HFFc6 (cell line): ENCODE results near the gene ARHGEF40. TPM values are rescaled to one million over a fixed set of nuclear protein-coding genes. Genes with fewer than 3 reads are reported as not detected.

Source experiments
- DNase-seq: peaks from one replicate; pipeline ENCODE4 v3.0.0-alpha.2; 2018
- H3K27ac Mint-ChIP-seq: 2 replicates; pipeline ENCODE4 v1.8.0; 2020; ENCODE audit warnings: mild to moderate bottlenecking, mixed read lengths
- H3K27me3 Mint-ChIP-seq: 2 replicates; pipeline ENCODE4 v1.8.0; 2021; ENCODE audit warnings: mild to moderate bottlenecking, moderate library complexity, mixed read lengths; ENCODE audit not compliant: insufficient read depth
- H3K36me3 Mint-ChIP-seq: 2 replicates; pipeline ENCODE4 v1.8.0; 2021; ENCODE audit warnings: low read depth, mixed read lengths
- H3K4me1 Mint-ChIP-seq: 2 replicates; pipeline ENCODE4 v1.8.0; 2020; ENCODE audit warnings: low read depth, mixed read lengths
- H3K4me3 Mint-ChIP-seq: 2 replicates; pipeline ENCODE4 v1.8.0; 2020; ENCODE audit warnings: mild to moderate bottlenecking, moderate library complexity, mixed read lengths
- H3K9me3 Mint-ChIP-seq: 2 replicates; pipeline ENCODE4 v1.8.0; 2020; ENCODE audit warnings: mild to moderate bottlenecking, mixed read lengths
- total RNA-seq, 6 experiments: library from RNA; stranded (reverse); fragmentation: NEBNext Ultra II Directional; extraction: Animal tissue kit (Norgen Biotek cat#: 25700); gene quantifications; 2 replicates in 1 of 6; 3 replicates in 5 of 6; pipeline ENCODE4 v1.2.3, GENCODE V29; 2021
- TF ChIP-seq, protein P1 (sequence below): fragments of 200-600 bp; sonication (generic); IDR thresholded peaks from 2 replicates; pipeline ENCODE4 v1.5.0; 2021; ENCODE audit warnings: antibody characterized with exemption, mild to moderate bottlenecking

The ARHGEF40 gene
- total RNA-seq, 6 experiments from 2014 or later, result 30.4 to 43.0 (median 40.8) TPM

DNA sequence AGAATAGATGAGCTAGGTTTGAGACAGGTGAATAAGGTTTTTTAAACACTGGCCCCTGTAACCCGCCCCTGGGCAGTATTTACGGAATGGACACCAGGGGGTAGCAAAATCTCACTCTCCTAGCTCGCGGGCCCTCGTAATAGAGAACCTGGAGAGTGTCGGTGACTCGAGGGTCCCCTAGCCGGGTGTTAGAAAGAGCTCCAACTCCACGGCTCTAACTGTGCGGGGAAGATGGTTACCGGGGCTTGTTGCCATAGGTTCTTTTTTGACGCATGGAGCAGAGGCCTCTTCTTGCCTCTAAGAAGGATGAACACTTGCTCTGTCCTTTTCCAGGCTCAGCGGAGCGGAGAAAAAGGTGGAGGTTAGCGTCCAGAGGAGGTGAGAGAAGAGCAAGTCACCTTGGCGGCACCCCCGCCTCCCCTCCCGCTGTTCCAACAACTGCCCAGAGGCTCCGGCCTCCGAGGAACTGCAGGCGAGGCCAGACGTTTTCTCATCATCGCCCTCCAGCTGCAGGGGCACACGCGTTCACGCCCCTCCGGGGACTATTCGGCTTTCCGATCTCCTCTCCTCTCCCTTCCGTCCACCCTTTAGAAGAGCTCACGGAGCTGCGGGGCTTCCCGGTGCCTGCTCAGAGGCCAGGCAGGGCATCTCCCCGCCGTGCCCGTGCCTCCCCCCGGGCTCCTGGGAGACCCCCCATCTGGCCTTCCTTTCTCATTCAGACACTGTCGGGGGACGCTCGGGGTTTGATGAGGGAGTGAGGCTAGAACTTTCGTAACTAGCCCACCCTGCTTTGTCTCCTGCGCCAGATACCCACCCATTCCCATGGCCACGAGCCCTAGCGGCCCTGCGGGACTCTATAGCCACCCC lies 1.4 kb upstream of the ARHGEF40 start:
- peak; percentile 38 for DNase-seq
- Mint-ChIP-seq H3K4me3 (peak overlapping the region; percentile 88), H3K36me3 (peaks cover 7% of the 10 kb centered on the region), H3K4me1 (peaks cover 41% of the 10 kb centered on the region), H3K27me3 (peaks cover 4% of the 10 kb centered on the region), H3K27ac (peak overlapping the region; percentile 84), H3K9me3 (no peaks in the 10 kb centered on the region)
- TF ChIP-seq, protein P1, sequence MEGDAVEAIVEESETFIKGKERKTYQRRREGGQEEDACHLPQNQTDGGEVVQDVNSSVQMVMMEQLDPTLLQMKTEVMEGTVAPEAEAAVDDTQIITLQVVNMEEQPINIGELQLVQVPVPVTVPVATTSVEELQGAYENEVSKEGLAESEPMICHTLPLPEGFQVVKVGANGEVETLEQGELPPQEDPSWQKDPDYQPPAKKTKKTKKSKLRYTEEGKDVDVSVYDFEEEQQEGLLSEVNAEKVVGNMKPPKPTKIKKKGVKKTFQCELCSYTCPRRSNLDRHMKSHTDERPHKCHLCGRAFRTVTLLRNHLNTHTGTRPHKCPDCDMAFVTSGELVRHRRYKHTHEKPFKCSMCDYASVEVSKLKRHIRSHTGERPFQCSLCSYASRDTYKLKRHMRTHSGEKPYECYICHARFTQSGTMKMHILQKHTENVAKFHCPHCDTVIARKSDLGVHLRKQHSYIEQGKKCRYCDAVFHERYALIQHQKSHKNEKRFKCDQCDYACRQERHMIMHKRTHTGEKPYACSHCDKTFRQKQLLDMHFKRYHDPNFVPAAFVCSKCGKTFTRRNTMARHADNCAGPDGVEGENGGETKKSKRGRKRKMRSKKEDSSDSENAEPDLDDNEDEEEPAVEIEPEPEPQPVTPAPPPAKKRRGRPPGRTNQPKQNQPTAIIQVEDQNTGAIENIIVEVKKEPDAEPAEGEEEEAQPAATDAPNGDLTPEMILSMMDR, result peak; percentile 79

DNA sequence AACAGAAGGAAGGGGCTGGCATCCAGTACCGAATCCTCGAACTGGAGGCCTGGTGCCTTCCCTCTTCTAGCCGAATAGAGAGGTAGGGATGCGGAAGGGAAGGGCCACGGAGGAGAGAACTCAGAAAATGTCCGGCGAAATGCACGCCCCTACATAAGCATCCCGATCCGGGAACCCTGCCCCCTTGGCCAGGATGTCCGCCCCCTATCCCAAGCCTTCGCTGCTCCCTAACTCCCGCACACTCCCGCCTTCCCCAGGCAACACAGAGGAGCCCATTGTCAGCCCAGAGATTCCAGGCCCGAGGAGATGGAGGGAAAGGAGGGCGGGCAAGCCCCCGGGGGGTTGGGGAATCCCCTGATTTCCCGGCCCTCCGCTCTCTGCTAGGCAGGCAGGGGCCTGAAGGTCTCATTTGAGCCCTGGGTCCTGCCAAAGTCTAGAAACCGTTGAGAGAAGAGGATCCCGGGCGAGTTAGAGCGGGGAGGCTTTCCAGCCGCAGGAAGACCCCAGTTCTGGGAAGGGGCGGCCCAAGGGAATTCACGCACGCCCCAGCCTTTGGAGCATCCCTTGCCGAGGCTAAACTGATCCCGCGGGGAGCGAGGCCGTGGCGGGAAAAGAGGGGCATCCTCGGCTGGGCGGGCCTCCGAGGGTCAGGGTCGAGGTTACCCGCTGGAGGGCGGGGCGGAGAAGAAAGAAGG lies 569 bp upstream of the ARHGEF40 start:
- Mint-ChIP-seq H3K9me3 (no peaks in the 10 kb centered on the region), H3K27me3 (peaks cover 5% of the 10 kb centered on the region), H3K27ac (peak overlapping the region; percentile 84), H3K4me3 (peak overlapping the region; percentile 88), H3K36me3 (peaks cover 7% of the 10 kb centered on the region), H3K4me1 (peaks cover 38% of the 10 kb centered on the region)
- no peak for DNase-seq
- TF ChIP-seq, protein P1, result no peak

DNA sequence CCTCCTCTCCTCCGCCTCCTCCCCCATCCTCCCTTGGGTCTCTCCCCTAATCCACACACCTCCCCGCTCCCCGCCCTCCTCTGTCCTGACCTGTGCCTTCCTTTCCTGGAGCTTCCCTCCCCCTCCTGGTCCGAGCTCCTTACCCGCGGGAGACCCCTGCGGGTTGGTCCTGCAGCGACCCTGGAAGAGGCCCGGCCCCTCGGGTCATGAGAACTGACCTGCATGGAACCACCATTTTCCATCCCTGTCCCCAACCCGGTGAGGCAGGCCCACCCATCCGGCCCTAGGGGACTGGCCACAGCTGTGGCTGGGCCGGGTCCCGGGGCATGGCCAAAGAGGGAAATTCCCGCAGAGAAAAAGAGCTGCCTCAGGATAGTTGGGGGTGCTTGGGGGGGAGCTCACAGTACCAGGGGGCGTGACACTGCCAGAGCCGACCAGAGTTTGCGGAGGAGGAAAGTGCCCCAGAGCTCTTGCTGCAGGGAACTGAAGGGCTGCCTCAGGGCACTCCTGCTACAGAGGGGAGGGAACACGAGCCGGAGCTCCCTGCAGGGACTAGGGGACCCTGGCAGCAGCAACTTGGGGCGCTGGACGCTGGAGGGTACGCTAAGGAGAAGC lies 613 bp downstream of the ARHGEF40 start:
- Mint-ChIP-seq H3K27me3 (peaks cover 6% of the 10 kb centered on the region), H3K36me3 (peaks cover 9% of the 10 kb centered on the region), H3K4me1 (peaks cover 38% of the 10 kb centered on the region), H3K9me3 (no peaks in the 10 kb centered on the region), H3K27ac (peak overlapping the region; percentile 97), H3K4me3 (peak overlapping the region; percentile 95)
- TF ChIP-seq, protein P1, result no peak
- DNase-seq, result peak; percentile 50

- Mint-ChIP-seq H3K27me3 (peaks cover 6% of the 10 kb centered on the region), H3K9me3 (no peaks in the 10 kb centered on the region), H3K4me1 (peaks cover 38% of the 10 kb centered on the region), H3K4me3 (peak overlapping the region; percentile 95), H3K36me3 (peaks cover 14% of the 10 kb centered on the region), H3K27ac (peak overlapping the region; percentile 97)
- DNase-seq, result peak; percentile 91
- TF ChIP-seq, protein P1, result no peak; the same call in 1 of the 2 replicates
Observed at GRCh38 chr14:21071225-21072030, 1.3 kb downstream of the ARHGEF40 start.

GRCh38 chr14:21072031-21072473 lies 1.9 kb downstream of the ARHGEF40 start:
- Mint-ChIP-seq H3K4me3 (peak overlapping the region; percentile 95), H3K27me3 (peaks cover 6% of the 10 kb centered on the region), H3K4me1 (peaks cover 38% of the 10 kb centered on the region), H3K27ac (peak overlapping the region; percentile 97), H3K36me3 (peaks cover 14% of the 10 kb centered on the region), H3K9me3 (no peaks in the 10 kb centered on the region)
- TF ChIP-seq, protein P1, result peak; percentile 24; the same call in 1 of the 2 replicates
- DNase-seq, result peak; percentile 75
